WI38 (cell line): ENCODE results near the gene SMYD3.

Experiments
- H3K4me3 ChIP-seq: 2 replicates; pipeline ENCODE4 v1.5.1; 2011; ENCODE audit warnings: low read depth, mild to moderate bottlenecking, control low read depth, low read length
- CTCF ChIP-seq: IDR thresholded peaks from 2 replicates; pipeline ENCODE4 v1.5.1; 2012; ENCODE audit warnings: low read depth, mild to moderate bottlenecking, control low read depth, low read length

The SMYD3 gene

DNA sequence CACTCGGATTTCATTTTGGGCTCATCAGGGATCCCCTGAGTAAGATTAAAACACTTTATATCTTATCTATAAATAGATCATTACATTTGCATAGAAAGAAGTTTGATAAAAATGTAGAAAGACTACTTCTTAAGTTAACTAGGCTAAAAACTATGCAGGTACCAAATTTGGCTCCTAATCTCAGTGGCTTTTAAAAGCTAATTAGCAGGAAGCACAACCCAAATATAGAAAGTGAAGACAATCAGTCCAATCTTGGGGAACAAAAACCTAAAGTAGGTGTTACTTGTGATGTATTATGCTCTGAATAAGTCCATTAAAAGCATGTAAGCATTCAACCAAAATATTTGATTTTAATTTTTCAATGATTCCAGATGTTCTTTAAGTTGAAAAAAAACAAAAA, 35.4 kb downstream of the SMYD3 start:
- TF ChIP-seq CTCF: no peak
- no peak overlapping the region for H3K4me3 ChIP-seq

DNA sequence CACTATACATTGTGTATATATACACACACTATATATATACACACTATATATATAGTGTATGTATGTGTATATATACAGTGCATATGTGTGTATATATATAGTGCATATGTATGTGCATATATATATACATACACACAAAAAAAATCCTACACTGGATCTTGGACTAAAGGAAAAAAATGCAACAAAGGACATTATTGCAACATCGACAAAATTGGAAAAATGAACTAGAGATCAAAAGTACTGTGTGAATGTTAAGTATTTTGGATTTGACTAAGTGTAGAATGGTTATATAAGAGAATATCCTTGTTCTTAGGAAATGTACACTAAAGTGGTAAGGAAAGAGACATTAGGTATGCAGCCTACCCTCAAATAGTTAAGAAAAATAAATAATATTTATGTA, 36.5 kb downstream of the SMYD3 start:
- no peak overlapping the region for H3K4me3 ChIP-seq
- no peak for TF ChIP-seq CTCF

GRCh38 chr1:246462986-246463385, 44.1 kb downstream of the SMYD3 start:
- no peak overlapping the region for H3K4me3 ChIP-seq
- no peak for TF ChIP-seq CTCF

- no peak for TF ChIP-seq CTCF
- no peak overlapping the region for H3K4me3 ChIP-seq
Measured at GRCh38 chr1:246460406-246460805, 46.7 kb downstream of the SMYD3 start.

DNA sequence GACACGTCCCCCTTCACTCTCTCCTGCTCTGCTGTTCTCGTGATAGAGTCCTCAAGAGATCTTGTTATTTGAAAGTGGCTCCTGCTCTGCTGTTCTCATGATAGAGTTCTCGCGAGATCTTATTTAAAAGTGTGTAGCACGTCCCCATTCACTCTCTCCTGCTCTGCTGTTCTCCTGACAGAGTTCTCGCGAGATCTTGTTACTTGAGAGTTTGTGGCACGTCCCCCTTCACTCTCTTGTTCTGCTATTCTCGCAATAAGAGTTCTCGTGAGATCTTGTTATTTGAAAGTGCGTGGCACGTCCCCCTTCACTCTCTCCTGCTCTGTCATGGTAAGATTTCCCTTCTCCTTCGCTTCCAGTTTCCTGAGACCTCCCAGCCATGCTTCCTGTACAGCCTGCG, 47.9 kb downstream of the SMYD3 start:
- TF ChIP-seq CTCF: no peak

DNA sequence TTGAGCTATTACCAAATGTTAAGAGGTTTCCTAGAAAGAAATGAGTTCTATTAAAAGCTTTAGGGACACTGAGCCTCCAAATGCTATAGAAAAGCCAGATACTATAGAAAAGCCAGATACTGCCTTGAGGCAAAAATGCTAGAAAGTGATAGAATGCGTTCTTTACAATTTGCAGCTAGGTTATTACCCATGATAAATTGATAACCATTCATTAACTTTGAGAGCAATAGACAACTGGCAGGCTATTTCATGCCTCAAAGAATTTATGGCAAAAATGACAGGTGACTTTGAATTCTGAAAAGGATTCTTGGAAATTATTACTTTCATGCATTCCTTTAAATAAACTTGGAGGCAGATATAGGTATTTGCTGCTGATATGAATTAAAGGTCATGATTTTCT, 51.6 kb downstream of the SMYD3 start:
- TF ChIP-seq CTCF: no peak
- no peak overlapping the region for H3K4me3 ChIP-seq

More for the DNA sequence above, 47.9 kb downstream of the SMYD3 start:
- no peak overlapping the region for H3K4me3 ChIP-seq

- H3K4me3 ChIP-seq: no peak overlapping the region
- TF ChIP-seq CTCF: no peak
Measured at GRCh38 chr1:246454655-246455054, 52.4 kb downstream of the SMYD3 start.
